Middle frontal gyrus (tissue), 1 donor: ENCODE data around the gene VSTM2B.

ENCODE experiments used
- DNase-seq: peaks from one replicate; pipeline ENCODE4 v3.0.0-alpha.2; 2015; ENCODE audit warnings: low spot score; ENCODE audit errors: extremely low spot score

Gene VSTM2B

DNA sequence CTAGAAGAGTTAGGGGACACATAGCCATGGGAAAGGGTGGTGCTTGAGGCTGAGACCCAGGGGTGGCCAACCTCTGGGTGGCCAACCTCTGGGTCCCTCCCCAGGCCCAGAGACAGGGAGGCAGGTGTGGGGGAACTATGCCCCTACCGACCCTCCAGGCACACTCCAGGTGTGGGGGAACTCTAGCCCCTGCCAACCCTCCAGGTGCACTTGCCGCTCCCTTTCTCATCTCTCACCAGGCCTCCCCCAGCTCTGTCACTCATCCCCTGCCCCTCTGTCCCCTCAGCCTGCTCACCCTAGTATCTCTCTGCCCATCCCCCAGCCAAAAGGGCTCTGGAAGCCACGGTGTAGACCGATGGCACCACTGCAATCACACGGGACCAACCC lies 10.6 kb upstream of the VSTM2B start:
- DNase-seq: no peak

DNA sequence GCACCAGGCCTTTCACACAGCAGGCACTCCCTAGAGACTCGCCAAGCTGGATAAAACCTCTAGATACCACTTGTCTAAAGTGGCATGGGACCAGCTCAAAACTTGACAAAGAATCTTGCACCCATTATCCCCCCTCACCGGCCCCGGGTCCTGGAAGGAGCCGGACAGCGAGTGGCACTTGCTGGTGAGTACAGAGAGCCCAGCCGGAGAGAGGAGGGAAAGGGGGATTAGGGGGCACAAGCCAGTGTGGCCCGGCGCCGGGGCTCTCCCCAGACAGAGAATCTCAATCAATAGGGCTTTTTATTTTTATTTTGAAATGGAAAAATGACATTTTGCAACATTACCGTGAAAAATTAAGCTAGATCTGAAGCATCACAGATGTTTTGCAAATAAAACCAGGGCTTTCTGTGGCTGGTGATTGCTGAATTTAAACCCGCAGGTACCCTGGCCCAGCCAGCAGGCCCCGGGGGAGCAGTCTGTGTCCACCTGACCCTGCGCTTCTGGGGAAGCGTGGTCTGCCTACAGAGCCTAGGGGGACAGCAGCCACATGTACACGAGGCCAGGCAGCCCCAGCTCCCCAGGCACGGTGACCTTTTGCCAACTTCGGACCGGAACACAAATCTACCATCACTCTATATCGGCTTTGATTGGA lies 10.0 kb upstream of the VSTM2B start:
- no peak for DNase-seq

DNA sequence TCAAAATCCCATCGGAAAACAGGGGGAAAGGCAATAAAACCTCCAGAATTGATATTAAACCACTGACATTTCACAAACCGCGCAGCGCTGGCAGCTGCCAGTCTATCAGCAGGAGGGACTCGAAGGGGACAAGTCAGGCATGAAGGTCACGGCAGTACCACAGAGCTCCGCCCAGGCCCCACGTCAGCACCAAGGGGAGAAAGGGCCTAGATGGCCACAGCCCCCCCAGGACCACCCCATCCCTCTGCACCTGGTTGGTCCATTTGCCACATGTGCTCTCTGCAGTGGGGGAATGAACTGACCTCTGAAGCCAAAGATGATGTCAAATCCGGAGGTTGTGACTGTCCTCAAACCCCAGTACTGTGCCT lies 9.5 kb upstream of the VSTM2B start:
- no peak for DNase-seq

GRCh38 chr19:29516821-29517395 lies 8.9 kb upstream of the VSTM2B start:
- no peak for DNase-seq

GRCh38 chr19:29517412-29517811 lies 8.4 kb upstream of the VSTM2B start:
- DNase-seq: no peak

GRCh38 chr19:29517946-29518345 lies 7.8 kb upstream of the VSTM2B start:
- DNase-seq: no peak

DNA sequence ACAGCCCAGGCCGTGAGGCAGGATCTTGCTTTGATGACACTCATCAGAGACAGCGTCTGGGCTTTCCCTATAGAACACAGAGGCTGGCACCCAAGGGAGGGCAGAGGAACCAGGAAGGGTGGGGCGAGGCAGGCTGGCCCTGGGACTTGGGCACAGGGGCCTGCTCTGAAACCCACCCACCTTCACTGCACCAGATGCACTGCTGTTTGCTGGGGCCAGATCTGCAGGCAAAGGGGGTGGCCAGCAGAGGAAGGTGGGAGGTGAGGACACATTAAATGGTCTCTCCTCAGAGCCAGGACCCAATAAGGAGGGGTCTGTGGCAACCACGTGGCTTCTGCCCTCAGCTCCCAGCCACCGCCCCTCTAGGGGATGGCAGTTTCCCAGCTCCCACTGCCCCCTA lies 6.6 kb upstream of the VSTM2B start:
- no peak for DNase-seq

DNA sequence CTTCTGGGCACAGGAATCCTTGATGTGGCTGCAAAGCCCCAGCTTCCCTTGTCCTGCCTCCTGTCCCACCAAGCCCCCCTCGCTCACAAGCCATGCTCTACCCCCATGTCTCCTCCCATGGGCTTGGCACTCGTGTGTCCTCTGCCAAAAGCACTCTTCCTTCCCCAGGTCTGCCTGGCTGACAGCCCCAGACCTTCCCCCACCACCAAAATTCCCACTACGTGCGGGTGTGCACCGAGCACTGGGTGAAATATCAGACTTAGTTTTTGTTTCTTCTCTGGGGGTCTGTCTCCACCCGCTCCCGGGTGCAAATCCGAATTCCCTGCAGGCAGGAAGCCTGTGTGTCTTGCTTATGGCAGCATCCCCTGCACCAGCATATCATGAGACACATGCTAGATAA lies 5.9 kb upstream of the VSTM2B start:
- no peak for DNase-seq

- DNase-seq: no peak
These were observed 5.4 kb upstream of the VSTM2B start for GRCh38 chr19:29520390-29520789.

GRCh38 chr19:29521291-29522075 lies 4.3 kb upstream of the VSTM2B start:
- no peak for DNase-seq

GRCh38 chr19:29523568-29523967 lies 2.2 kb upstream of the VSTM2B start:
- no peak for DNase-seq

- no peak for DNase-seq
These were observed 1.4 kb upstream of the VSTM2B start for GRCh38 chr19:29524201-29524911.

- DNase-seq: no peak
These were observed 622 bp upstream of the VSTM2B start for GRCh38 chr19:29524912-29525831.

DNA sequence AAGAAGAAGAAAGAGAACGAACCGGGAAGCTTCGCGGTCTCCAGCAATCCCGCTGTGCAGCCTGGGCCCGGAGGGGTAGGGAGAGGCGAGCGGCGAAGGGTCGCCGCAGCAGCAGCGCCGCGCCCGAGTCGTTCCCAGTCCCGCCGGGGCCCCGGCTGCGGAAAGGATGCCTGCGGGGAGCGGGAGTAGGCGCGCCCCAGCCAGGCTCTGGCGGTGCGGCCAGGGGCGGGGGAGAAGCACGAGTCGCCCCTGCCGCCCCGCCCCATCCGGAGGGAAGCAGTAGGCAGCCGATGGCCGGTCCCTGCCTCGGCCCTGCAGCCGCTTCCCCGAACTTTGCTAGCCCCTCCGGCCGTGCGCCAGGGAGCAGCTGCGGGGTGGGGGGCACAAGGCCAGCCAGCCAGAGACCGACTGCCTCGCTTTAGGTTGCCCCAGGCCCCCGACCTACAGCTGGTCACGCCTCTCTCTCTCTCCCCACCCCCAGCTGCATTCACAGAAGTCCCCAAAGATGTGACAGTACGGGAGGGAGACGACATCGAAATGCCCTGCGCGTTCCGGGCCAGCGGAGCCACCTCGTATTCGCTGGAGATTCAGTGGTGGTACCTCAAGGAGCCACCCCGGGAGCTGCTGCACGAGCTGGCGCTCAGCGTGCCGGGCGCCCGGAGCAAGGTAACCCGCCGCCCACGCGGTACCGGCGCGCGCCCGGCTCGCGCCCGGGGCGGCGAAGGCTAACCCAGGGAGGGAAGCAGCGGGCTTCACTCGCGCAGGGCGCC lies 1.1 kb downstream of the VSTM2B start:
- no peak for DNase-seq

DNA sequence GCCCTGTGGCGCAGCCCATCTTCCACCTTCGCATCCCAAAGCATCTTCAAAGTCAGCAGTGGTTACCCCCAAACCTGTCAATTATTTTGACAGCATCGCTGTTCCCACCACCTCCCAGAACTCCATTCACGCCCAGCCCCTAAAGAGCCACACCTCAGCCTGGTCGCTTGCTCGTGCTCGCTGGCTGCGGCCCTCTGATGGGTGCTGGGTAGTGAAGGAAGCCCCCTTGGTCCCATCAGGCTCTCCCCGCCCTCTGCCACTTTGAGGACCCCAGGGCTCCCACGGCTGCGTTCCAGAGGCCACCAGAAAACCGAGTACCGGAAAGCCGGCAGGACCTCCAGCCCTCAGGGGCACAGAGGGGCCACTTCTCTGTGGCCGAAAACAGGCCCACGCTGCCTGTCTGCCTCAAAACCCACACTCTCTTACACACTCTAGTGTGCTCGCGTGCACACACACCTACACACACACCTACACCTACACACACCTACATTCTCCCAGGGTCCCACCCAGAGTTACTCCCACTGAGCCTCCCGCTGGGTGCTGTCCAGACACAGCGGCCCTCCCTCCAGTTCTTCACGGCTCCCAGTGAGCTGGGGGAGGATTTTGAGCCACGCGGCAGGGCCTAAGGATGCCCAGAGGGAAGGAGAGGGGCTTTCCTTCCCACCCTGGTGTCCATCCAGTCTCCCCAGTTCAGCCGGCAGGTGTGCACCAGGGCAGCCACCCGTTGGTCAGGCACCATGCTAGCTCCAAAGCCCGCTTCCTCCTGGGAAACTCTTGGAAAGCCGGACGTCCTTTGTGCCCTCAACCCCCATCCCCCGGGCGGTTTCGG lies 1.9 kb downstream of the VSTM2B start:
- no peak for DNase-seq

DNA sequence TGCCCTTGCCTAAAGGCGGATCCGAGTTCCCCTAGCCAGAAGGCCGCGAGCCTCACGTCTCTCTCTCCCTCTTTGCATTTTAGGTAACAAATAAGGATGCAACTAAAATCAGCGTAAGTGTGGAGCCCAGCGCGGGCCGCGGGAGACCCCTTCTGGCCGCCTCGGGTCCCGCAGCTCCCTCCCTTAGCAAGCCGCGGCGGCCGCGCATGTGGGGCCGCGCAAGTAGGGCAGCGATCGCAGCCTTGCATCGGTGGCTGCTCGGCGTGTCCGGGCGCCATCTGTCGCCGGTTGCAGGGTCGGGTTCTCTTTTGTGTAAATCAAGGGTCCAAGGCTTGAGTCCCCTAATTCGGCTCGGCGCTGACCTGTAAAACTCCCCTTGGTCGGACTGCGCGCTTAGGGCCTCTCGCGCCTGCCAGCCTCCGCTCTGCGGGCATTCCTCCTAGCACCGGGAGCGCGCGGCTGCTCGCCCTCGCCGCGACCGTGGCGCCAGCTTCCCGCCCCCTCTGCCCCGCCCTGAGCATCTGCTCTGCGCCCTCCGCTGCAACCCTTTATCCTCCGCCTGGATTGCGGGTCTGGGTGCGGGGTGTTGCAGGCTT lies 2.7 kb downstream of the VSTM2B start:
- peak; percentile 82 for DNase-seq

GRCh38 chr19:29528946-29529645 lies 3.3 kb downstream of the VSTM2B start:
- no peak for DNase-seq
